Skeletal muscle tissue (tissue), 4 donors: ENCODE results near the gene TSPAN9. TPM values are rescaled to one million over a fixed set of nuclear protein-coding genes. Genes with fewer than 3 reads are reported as not detected.

ENCODE experiments used
- H3K27ac ChIP-seq: one replicate; pipeline ENCODE4 v1.7.0; 2013; ENCODE audit warnings: mild to moderate bottlenecking, low read depth, low read length, inconsistent platforms
- H3K27me3 ChIP-seq, 3 donors: one replicate each; pipeline ENCODE4 v1.7.0; 2013; ENCODE audit warnings: low read length in 3 of 3; ENCODE audit not compliant: control insufficient read depth in 3 of 3, insufficient read depth in 3 of 3
- H3K36me3 ChIP-seq, 3 donors: one replicate each; pipeline ENCODE4 v1.7.0; 2013; ENCODE audit warnings: low read length in 3 of 3; ENCODE audit not compliant: control insufficient read depth in 3 of 3, insufficient read depth in 3 of 3
- H3K4me1 ChIP-seq, 3 donors: one replicate each; pipeline ENCODE4 v1.7.0; 2013; ENCODE audit warnings: low read length in 3 of 3, mild to moderate bottlenecking in 3 of 3; ENCODE audit not compliant: control insufficient read depth in 3 of 3, insufficient read depth in 3 of 3
- H3K4me3 ChIP-seq, 3 donors: one replicate each; pipeline ENCODE4 v1.7.0; 2013; ENCODE audit warnings: low read length in 3 of 3
- H3K9ac ChIP-seq, 3 donors: one replicate each; pipeline ENCODE4 v1.7.0; 2013; ENCODE audit warnings: low read length in 3 of 3, mild to moderate bottlenecking in 3 of 3, moderate library complexity in 2 of 3, low read depth in 1 of 3
- H3K9me3 ChIP-seq, 3 donors: one replicate each; pipeline ENCODE4 v1.7.0; 2013; ENCODE audit warnings: low read length in 3 of 3; ENCODE audit not compliant: control insufficient read depth in 3 of 3
- total RNA-seq: library from RNA; depleted of rRNA; stranded (reverse); fragments of >200 nt; gene quantifications from one replicate; pipeline ENCODE4 v1.2.3, GENCODE V29; 2014
- donor health status: Osteomylitis.

The TSPAN9 gene
- total RNA-seq, 1 donor from 2014 or later, result 66.3 TPM

- Histone ChIP-seq H3K27me3 (no peaks in the 10 kb centered on the region), H3K27ac (no peak overlapping the region), H3K4me3 (no peak overlapping the region), H3K36me3 (no peaks in the 10 kb centered on the region), H3K9me3 (no peaks in the 10 kb centered on the region), H3K9ac (no peak overlapping the region), H3K4me1 (peaks cover 6 to 14% (median 10%) of the 10 kb centered on the region in 3 donors)
These were observed 100.7 kb downstream of the TSPAN9 start for GRCh38 chr12:3177778-3178425.

- H3K36me3 ChIP-seq, result no peaks in the 10 kb centered on the region
- no peaks in the 10 kb centered on the region for H3K27me3 ChIP-seq
- H3K4me3 ChIP-seq, result no peak overlapping the region
- no peak overlapping the region for H3K9ac ChIP-seq
- peaks cover 6 to 14% (median 10%) of the 10 kb centered on the region in 3 donors for H3K4me1 ChIP-seq
- H3K27ac ChIP-seq, result no peak overlapping the region
- no peaks in the 10 kb centered on the region for H3K9me3 ChIP-seq
These were observed 101.6 kb downstream of the TSPAN9 start for GRCh38 chr12:3178671-3179313.

GRCh38 chr12:3179731-3180130, 102.6 kb downstream of the TSPAN9 start:
- Histone ChIP-seq H3K27me3 (no peaks in the 10 kb centered on the region), H3K9me3 (no peaks in the 10 kb centered on the region), H3K27ac (no peak overlapping the region), H3K9ac (no peak overlapping the region), H3K36me3 (no peaks in the 10 kb centered on the region), H3K4me3 (no peak overlapping the region), H3K4me1 (peaks cover 6 to 14% (median 14%) of the 10 kb centered on the region in 3 donors)

GRCh38 chr12:3182426-3182825, 105.2 kb downstream of the TSPAN9 start:
- no peaks in the 10 kb centered on the region for H3K27me3 ChIP-seq
- H3K27ac ChIP-seq, result no peak overlapping the region
- H3K9me3 ChIP-seq, result no peaks in the 10 kb centered on the region
- H3K9ac ChIP-seq, result no peak overlapping the region
- H3K4me1 ChIP-seq, result peaks cover 12 to 23% (median 22%) of the 10 kb centered on the region in 3 donors
- H3K4me3 ChIP-seq, result no peak overlapping the region
- H3K36me3 ChIP-seq, result no peaks in the 10 kb centered on the region

GRCh38 chr12:3184485-3184884, 107.3 kb downstream of the TSPAN9 start:
- H3K4me3 ChIP-seq, result no peak overlapping the region
- H3K9ac ChIP-seq, result no peak overlapping the region
- no peaks in the 10 kb centered on the region for H3K27me3 ChIP-seq
- H3K36me3 ChIP-seq, result no peaks in the 10 kb centered on the region
- H3K4me1 ChIP-seq, result peaks cover 19 to 38% (median 32%) of the 10 kb centered on the region in 3 donors
- H3K9me3 ChIP-seq, result no peaks in the 10 kb centered on the region
- H3K27ac ChIP-seq, result no peak overlapping the region

- H3K36me3 ChIP-seq, result no peaks in the 10 kb centered on the region
- H3K4me1 ChIP-seq, result peaks cover 19 to 38% (median 32%) of the 10 kb centered on the region in 3 donors
- H3K4me3 ChIP-seq, result no peak overlapping the region
- peak overlapping the region; percentile 68 for H3K27ac ChIP-seq
- H3K9ac ChIP-seq, result peak overlapping the region in 2 of 3 donors; percentile 43 to 68
- H3K27me3 ChIP-seq, result no peaks in the 10 kb centered on the region
- no peaks in the 10 kb centered on the region for H3K9me3 ChIP-seq
These were observed 108.2 kb downstream of the TSPAN9 start for GRCh38 chr12:3185260-3185870.

- peaks cover 19 to 38% (median 32%) of the 10 kb centered on the region in 3 donors for H3K4me1 ChIP-seq
- no peak overlapping the region for H3K4me3 ChIP-seq
- H3K27me3 ChIP-seq, result no peaks in the 10 kb centered on the region
- H3K9ac ChIP-seq, result no peak overlapping the region
- no peaks in the 10 kb centered on the region for H3K9me3 ChIP-seq
- H3K27ac ChIP-seq, result no peak overlapping the region
- no peaks in the 10 kb centered on the region for H3K36me3 ChIP-seq
These were observed 109.5 kb downstream of the TSPAN9 start for GRCh38 chr12:3186546-3187215.

- no peaks in the 10 kb centered on the region for H3K36me3 ChIP-seq
- H3K4me3 ChIP-seq, result no peak overlapping the region
- H3K27ac ChIP-seq, result no peak overlapping the region
- H3K9me3 ChIP-seq, result no peaks in the 10 kb centered on the region
- H3K9ac ChIP-seq, result no peak overlapping the region
- H3K4me1 ChIP-seq, result peaks cover 19 to 38% (median 32%) of the 10 kb centered on the region in 3 donors
- no peaks in the 10 kb centered on the region for H3K27me3 ChIP-seq
These were observed 110.9 kb downstream of the TSPAN9 start for GRCh38 chr12:3187846-3188770.

GRCh38 chr12:3189282-3189681, 112.1 kb downstream of the TSPAN9 start:
- H3K9me3 ChIP-seq, result no peaks in the 10 kb centered on the region
- H3K36me3 ChIP-seq, result no peaks in the 10 kb centered on the region
- no peak overlapping the region for H3K9ac ChIP-seq
- H3K27me3 ChIP-seq, result no peaks in the 10 kb centered on the region
- H3K27ac ChIP-seq, result no peak overlapping the region
- peaks cover 19 to 38% (median 32%) of the 10 kb centered on the region in 3 donors for H3K4me1 ChIP-seq
- H3K4me3 ChIP-seq, result no peak overlapping the region
